Karpas-422 (cell line): ENCODE data around the gene KCNJ6. TPM values are rescaled to one million over a fixed set of nuclear protein-coding genes. Genes with fewer than 3 reads are reported as not detected.

Source experiments
- DNase-seq: peaks from one replicate; pipeline ENCODE4 v3.0.0-alpha.2; 2015
- H2AFZ ChIP-seq: fragments of 200-600 bp; sonication (generic); 2 replicates; pipeline ENCODE4 v1.6.1; 2014; ENCODE audit warnings: antibody characterized with exemption, low read length, mixed read lengths
- H3K27ac ChIP-seq: fragments of 200-600 bp; sonication (generic); 2 replicates; pipeline ENCODE4 v1.5.1; 2014; ENCODE audit warnings: mild to moderate bottlenecking, low read length, moderate library complexity
- H3K27me3 ChIP-seq: fragments of 200-600 bp; sonication (generic); 2 replicates; pipeline ENCODE4 v1.6.1; 2014; ENCODE audit warnings: low read length, mixed read lengths
- H3K36me3 ChIP-seq: fragments of 200-600 bp; sonication (generic); 2 replicates; pipeline ENCODE4 v1.6.1; 2014; ENCODE audit warnings: low read length, mixed read lengths; ENCODE audit not compliant: insufficient read depth
- H3K4me1 ChIP-seq: fragments of 200-600 bp; sonication (generic); 2 replicates; pipeline ENCODE4 v1.6.1; 2014; ENCODE audit warnings: mild to moderate bottlenecking, low read length, mixed read lengths
- H3K4me2 ChIP-seq: fragments of 200-600 bp; sonication (generic); 2 replicates; pipeline ENCODE4 v1.6.1; 2014; ENCODE audit warnings: low read length, low read depth, mild to moderate bottlenecking; ENCODE audit not compliant: poor library complexity, severe bottlenecking
- H3K4me3 ChIP-seq: fragments of 200-600 bp; sonication (generic); 2 replicates; pipeline ENCODE4 v1.5.1; 2014; ENCODE audit warnings: mild to moderate bottlenecking, antibody characterized with exemption, low read length, mixed read lengths
- H3K79me2 ChIP-seq: fragments of 200-600 bp; sonication (generic); 2 replicates; pipeline ENCODE4 v1.6.1; 2014; ENCODE audit warnings: mild to moderate bottlenecking, low read length, mixed read lengths
- H3K9ac ChIP-seq: fragments of 200-600 bp; sonication (generic); 2 replicates; pipeline ENCODE4 v1.6.0; 2014; ENCODE audit warnings: low read length
- H3K9me2 ChIP-seq: fragments of 200-600 bp; sonication (generic), shearing (Covaris generic); replicated peaks from 2 replicates; pipeline ENCODE4 v1.6.0; 2014; ENCODE audit warnings: mild to moderate bottlenecking, low read length, moderate library complexity; ENCODE audit not compliant: insufficient read depth
- H3K9me3 ChIP-seq: fragments of 300-700, 200-600 bp; sonication (generic); 2 replicates; pipeline ENCODE4 v1.6.1; 2014; ENCODE audit warnings: low read length, mixed read lengths
- H4K20me1 ChIP-seq: fragments of 200-600 bp; sonication (generic); 2 replicates; pipeline ENCODE4 v1.6.1; 2014; ENCODE audit warnings: mild to moderate bottlenecking, antibody characterized with exemption, low read length, low read depth; ENCODE audit not compliant: insufficient read depth
- total RNA-seq: library from RNA; depleted of rRNA; stranded (reverse); fragments of >200 nt; shearing (Covaris generic); gene quantifications from 2 replicates; pipeline ENCODE4 v1.2.3, GENCODE V29; 2014; ENCODE audit warnings: low replicate concordance

The KCNJ6 gene
- total RNA-seq, 1 experiment from 2014 or later = not detected

DNA sequence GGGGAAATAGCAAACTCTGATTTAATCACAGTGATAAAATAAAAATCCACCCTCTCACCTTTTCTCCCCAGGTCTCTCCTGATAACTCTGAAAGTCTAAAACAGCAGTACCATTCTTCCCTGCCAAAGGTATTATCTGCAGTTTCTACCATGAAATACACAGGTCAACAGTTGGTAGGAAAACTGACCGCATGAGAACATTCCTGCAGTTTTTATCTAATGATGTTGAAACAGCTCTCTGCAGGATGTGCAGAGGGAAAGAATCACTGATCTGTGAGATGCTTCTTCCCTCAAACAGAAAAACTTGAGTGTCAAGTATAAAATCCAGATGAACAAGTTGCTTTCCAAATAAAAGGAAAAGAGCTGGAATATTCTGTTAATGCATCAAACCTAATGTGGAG is 39.1 kb downstream of the KCNJ6 start:
- no peak overlapping the region for H2AFZ ChIP-seq
- no peak overlapping the region for H3K9ac ChIP-seq
- H3K4me3 ChIP-seq = no peak overlapping the region
- no peaks in the 10 kb centered on the region for H3K27me3 ChIP-seq
- no peak for DNase-seq
- no peak overlapping the region for H3K27ac ChIP-seq
- no peaks in the 10 kb centered on the region for H3K9me3 ChIP-seq
- no peak overlapping the region for H3K4me2 ChIP-seq
- H3K36me3 ChIP-seq = no peaks in the 10 kb centered on the region
- no peaks in the 10 kb centered on the region for H4K20me1 ChIP-seq
- no peaks in the 10 kb centered on the region for H3K79me2 ChIP-seq
- H3K4me1 ChIP-seq = no peaks in the 10 kb centered on the region
- no peaks in the 10 kb centered on the region for H3K9me2 ChIP-seq

DNA sequence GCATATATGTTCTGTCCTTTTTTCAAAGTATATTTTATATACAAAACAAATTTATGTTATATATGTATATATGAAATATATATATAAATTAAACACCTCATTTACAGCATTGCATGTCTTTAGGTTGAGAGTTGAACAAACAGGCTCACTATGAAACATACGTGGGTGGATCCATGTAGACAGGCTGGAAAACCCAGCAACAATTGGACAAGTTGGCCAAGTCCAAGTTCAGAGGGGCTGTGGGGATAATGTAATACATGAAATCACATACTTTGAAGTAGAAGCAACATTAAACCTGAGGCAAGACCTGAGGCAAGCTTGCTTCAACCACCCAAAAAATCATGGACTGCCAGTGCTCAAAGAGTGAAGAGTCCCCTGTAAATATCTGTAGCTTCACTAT is 39.7 kb downstream of the KCNJ6 start:
- no peaks in the 10 kb centered on the region for H4K20me1 ChIP-seq
- H3K4me2 ChIP-seq = no peak overlapping the region
- no peak overlapping the region for H3K27ac ChIP-seq
- H3K9me2 ChIP-seq = no peaks in the 10 kb centered on the region
- no peak overlapping the region for H3K4me3 ChIP-seq
- no peaks in the 10 kb centered on the region for H3K36me3 ChIP-seq
- no peak overlapping the region for H3K9ac ChIP-seq
- H2AFZ ChIP-seq = no peak overlapping the region
- no peaks in the 10 kb centered on the region for H3K9me3 ChIP-seq
- no peaks in the 10 kb centered on the region for H3K4me1 ChIP-seq
- no peaks in the 10 kb centered on the region for H3K27me3 ChIP-seq
- no peaks in the 10 kb centered on the region for H3K79me2 ChIP-seq
- DNase-seq = no peak

DNA sequence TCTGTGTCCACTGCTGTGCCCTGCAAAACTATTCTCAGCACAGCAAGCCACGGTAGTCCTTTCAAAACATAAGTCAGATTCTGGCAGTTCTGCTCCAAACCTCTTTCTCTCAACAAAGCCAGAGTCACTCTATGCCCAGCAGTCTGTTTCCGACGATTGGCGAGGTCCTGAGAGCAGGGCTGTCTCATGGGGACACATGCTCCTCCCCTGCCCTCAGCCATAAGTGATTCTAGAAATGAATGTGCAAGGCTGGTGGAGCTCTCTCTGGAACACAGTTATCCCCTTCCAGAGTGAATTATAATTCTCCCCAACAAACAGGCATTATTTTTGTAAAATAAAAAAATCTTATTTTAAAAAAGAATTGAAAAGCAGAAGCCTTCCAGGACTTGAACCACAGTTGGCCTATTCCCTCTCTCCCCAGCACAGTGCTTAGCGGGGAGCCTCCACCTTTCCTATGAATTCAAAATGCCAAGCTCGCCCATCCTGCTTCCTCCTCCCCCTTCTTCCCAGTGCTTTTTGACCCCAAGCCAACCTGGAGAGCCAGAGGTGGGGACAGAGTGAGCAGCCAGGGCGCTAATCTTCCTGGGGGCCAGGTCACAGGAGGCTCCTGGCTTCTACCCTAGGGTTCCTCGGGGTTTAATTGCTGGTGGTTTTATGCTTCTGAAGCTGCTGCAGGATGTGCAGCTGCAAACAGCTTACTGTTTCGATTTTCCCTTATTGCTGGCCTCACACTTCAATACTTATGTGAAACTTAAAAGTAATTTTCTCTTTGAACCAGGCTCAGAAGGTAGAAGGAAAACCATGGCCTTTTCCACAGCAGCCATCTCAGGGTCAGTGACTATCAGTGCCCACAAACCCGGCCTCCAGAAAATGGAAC is 41.1 kb downstream of the KCNJ6 start:
- no peaks in the 10 kb centered on the region for H3K4me1 ChIP-seq
- no peak overlapping the region for H3K4me3 ChIP-seq
- H3K9me3 ChIP-seq = no peaks in the 10 kb centered on the region
- H3K4me2 ChIP-seq = no peak overlapping the region
- H3K79me2 ChIP-seq = no peaks in the 10 kb centered on the region
- no peak overlapping the region for H3K9ac ChIP-seq
- H3K36me3 ChIP-seq = no peaks in the 10 kb centered on the region
- H2AFZ ChIP-seq = no peak overlapping the region
- H3K27ac ChIP-seq = no peak overlapping the region
- DNase-seq = no peak
- no peaks in the 10 kb centered on the region for H4K20me1 ChIP-seq
- H3K9me2 ChIP-seq = no peaks in the 10 kb centered on the region
- no peaks in the 10 kb centered on the region for H3K27me3 ChIP-seq

DNA sequence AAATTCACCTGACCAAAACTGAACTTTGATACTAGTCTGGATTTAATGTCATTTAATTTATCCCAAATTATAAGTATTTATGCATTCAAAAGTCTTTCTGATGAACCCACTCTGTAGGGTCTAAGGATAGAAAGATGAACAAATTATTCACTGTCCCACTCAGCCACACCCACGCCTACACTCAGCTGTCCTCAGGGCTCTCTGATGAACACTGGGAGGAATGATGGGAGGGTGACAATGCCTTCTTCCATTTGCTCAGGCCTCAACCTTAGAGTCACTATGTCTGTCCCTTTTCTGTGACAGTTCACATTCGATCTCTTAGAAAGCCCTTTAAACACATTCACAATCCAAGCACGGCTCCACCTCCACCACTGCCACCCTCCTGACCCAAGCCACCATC is 41.8 kb downstream of the KCNJ6 start:
- Histone ChIP-seq H3K9me2 (no peaks in the 10 kb centered on the region), H3K36me3 (no peaks in the 10 kb centered on the region), H2AFZ (no peak overlapping the region), H3K9ac (no peak overlapping the region), H3K4me1 (no peaks in the 10 kb centered on the region), H3K27me3 (no peaks in the 10 kb centered on the region), H3K79me2 (no peaks in the 10 kb centered on the region), H4K20me1 (no peaks in the 10 kb centered on the region), H3K4me2 (no peak overlapping the region), H3K27ac (no peak overlapping the region), H3K9me3 (no peaks in the 10 kb centered on the region), H3K4me3 (no peak overlapping the region)
- no peak for DNase-seq

DNA sequence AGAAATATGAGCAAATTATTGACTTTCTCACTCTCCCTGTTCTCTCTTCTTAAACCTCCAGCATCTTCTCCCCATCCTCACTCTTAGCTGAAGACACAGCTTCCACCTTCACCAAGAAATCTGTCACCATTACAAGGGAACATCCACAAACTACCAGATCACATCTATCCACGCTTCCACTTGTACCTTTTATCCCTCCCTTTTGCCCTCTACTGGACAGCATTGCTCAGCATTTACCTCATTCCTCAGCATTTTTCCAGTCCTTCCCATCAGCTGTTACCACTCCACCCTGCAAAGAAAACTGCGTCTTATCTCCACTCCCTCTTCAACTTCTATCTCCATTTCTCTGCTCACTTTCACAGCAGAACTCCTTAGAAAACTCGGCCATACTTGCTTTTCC is 42.6 kb downstream of the KCNJ6 start:
- no peaks in the 10 kb centered on the region for H4K20me1 ChIP-seq
- no peaks in the 10 kb centered on the region for H3K9me2 ChIP-seq
- H3K4me1 ChIP-seq = no peaks in the 10 kb centered on the region
- no peaks in the 10 kb centered on the region for H3K27me3 ChIP-seq
- no peaks in the 10 kb centered on the region for H3K36me3 ChIP-seq
- H3K9ac ChIP-seq = no peak overlapping the region
- no peak overlapping the region for H3K4me2 ChIP-seq
- no peak overlapping the region for H2AFZ ChIP-seq
- DNase-seq = no peak
- H3K79me2 ChIP-seq = no peaks in the 10 kb centered on the region
- H3K9me3 ChIP-seq = no peaks in the 10 kb centered on the region
- no peak overlapping the region for H3K4me3 ChIP-seq
- H3K27ac ChIP-seq = no peak overlapping the region

DNA sequence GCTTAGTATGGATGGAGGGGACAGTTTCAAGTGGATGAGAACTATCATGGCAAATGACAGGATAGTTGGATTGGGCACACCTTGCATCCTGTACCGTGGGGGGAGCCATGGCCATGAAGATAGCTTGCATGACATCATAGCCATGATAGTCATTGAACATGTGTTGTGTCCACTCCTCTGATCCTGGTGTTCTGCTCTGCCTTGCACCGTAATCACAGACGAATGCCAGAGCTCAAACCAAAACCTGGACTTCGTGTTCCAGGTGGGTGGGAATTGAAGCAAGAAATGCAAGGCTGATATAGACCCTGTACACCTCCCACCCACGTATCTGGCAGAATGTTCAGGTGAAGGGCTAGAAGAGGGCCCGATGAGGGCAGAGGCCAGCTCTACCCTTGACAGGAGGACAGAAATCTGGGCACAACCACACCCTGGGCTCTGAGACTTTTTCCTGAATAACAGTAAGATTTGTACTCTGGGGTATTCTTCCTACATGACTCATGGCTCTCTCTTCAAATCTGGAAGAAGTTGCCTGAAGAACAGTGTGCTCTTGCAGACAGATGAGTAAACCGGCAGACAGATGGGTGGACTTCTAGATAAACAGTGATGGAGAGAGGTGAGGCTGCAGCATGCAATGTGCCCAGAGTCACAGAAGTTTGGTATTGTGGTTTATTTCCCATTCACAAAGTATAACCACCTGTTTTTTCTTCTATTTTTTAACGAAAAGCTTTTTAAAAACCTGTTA is 45.0 kb downstream of the KCNJ6 start:
- H3K36me3 ChIP-seq = no peaks in the 10 kb centered on the region
- no peak overlapping the region for H3K9ac ChIP-seq
- no peaks in the 10 kb centered on the region for H4K20me1 ChIP-seq
- H2AFZ ChIP-seq = no peak overlapping the region
- no peak overlapping the region for H3K4me2 ChIP-seq
- H3K79me2 ChIP-seq = no peaks in the 10 kb centered on the region
- H3K27me3 ChIP-seq = no peaks in the 10 kb centered on the region
- no peaks in the 10 kb centered on the region for H3K9me3 ChIP-seq
- H3K4me3 ChIP-seq = no peak overlapping the region
- DNase-seq = no peak
- no peak overlapping the region for H3K27ac ChIP-seq
- no peaks in the 10 kb centered on the region for H3K4me1 ChIP-seq
- no peaks in the 10 kb centered on the region for H3K9me2 ChIP-seq

DNA sequence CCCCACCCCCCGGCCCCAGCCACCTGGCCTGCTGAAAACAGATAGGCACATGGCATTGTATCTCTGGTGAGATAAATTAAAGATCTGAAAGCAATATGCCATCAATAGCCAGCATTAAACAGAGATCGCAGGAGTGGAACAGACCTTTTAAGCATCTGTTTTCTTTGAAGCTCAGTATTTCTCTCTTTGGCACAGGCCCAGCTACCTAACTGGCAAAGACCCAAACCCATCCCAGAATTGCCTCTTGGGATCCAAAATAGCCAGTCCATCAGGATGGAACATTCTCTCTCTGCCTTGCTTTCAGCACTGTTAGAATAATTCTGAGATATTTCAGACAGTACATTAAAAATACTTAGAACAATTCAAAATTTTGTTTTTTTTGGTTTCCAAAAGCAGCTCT is 46.0 kb downstream of the KCNJ6 start:
- H3K27ac ChIP-seq = no peak overlapping the region
- no peaks in the 10 kb centered on the region for H3K4me1 ChIP-seq
- no peak overlapping the region for H3K4me2 ChIP-seq
- no peak overlapping the region for H2AFZ ChIP-seq
- H3K9me3 ChIP-seq = no peaks in the 10 kb centered on the region
- no peaks in the 10 kb centered on the region for H3K79me2 ChIP-seq
- H3K36me3 ChIP-seq = no peaks in the 10 kb centered on the region
- H4K20me1 ChIP-seq = no peaks in the 10 kb centered on the region
- no peaks in the 10 kb centered on the region for H3K27me3 ChIP-seq
- no peak for DNase-seq
- no peak overlapping the region for H3K4me3 ChIP-seq
- no peak overlapping the region for H3K9ac ChIP-seq
- H3K9me2 ChIP-seq = no peaks in the 10 kb centered on the region

DNA sequence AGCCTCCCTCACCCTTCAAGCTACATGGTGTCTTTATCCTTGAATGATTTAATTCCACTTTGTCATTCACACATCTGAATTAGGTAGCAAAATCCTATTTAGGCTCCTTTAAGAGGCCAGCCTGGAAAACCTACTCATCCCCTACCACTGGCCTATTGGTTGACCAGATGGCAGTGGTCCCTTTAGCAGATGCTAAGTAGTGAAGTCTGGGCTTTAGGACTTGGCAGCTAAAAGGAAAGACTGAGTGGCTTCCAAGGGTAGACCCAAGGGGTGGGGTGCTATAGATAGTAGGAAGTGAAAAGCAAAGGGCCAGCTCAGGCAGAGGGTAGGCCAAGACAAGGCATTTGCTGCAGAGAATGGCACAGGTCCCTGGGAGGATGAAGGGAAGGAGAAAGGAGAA is 46.6 kb downstream of the KCNJ6 start:
- H3K9me2 ChIP-seq = no peaks in the 10 kb centered on the region
- H3K36me3 ChIP-seq = no peaks in the 10 kb centered on the region
- no peaks in the 10 kb centered on the region for H3K27me3 ChIP-seq
- no peak overlapping the region for H3K9ac ChIP-seq
- no peak overlapping the region for H2AFZ ChIP-seq
- H4K20me1 ChIP-seq = no peaks in the 10 kb centered on the region
- H3K4me2 ChIP-seq = no peak overlapping the region
- no peak overlapping the region for H3K4me3 ChIP-seq
- no peaks in the 10 kb centered on the region for H3K9me3 ChIP-seq
- H3K4me1 ChIP-seq = no peaks in the 10 kb centered on the region
- no peak for DNase-seq
- H3K79me2 ChIP-seq = no peaks in the 10 kb centered on the region
- H3K27ac ChIP-seq = no peak overlapping the region
